ENCODE data around the gene MOB3B. TPM values are rescaled to one million over a fixed set of nuclear protein-coding genes. Genes with fewer than 3 reads are reported as not detected.

MOB3B gene
- polyA plus RNA-seq, 1 experiment = 0.04 TPM

- CTCF ChIA-PET = interaction anchor here (0.7 kb wide), 1 partner anchor 54 kb away, joined by 3 read pairs; no protein-coding TSS in a partner anchor
- TF ChIP-seq CTCF (IDR thresholded peaks at IDR 0.05; ENCODE audit: insufficient read depth, low read depth, low read length) = no peak
- no peaks in the 10 kb centered on the region for H3K36me3 ChIP-seq (ENCODE audit: control insufficient read depth, insufficient read depth, low read length)
- no peak for DNase-seq (ENCODE audit: low read depth)
- POLR2A ChIA-PET = no interaction called here
- H3K27me3 ChIP-seq (ENCODE audit: control insufficient read depth, insufficient read depth, low read length) = peaks cover 2% of the 10 kb centered on the region; the same call in 1 of the 2 replicates
- H3K4me3 ChIP-seq (ENCODE audit: low read depth, low read length) = no peak overlapping the region
Observed at GRCh38 chr9:27293996-27294395, 235.6 kb downstream of the MOB3B start.

- ChIA-PET CTCF (interaction anchor here (1.1 kb wide), 1 partner anchor 35 kb away, joined by 3 read pairs; no protein-coding TSS in a partner anchor), POLR2A (no interaction called here)
- Histone ChIP-seq H3K27me3 (ENCODE audit: control insufficient read depth, insufficient read depth, low read length) (peaks cover 2% of the 10 kb centered on the region; the same call in 1 of the 2 replicates), H3K4me3 (ENCODE audit: low read depth, low read length) (no peak overlapping the region), H3K36me3 (ENCODE audit: control insufficient read depth, insufficient read depth, low read length) (no peaks in the 10 kb centered on the region)
- no peak for TF ChIP-seq CTCF (IDR thresholded peaks at IDR 0.05; ENCODE audit: insufficient read depth, low read depth, low read length)
- peak; percentile 27 for DNase-seq (ENCODE audit: low read depth)
Observed at GRCh38 chr9:27292659-27293405, 236.8 kb downstream of the MOB3B start.

DNA sequence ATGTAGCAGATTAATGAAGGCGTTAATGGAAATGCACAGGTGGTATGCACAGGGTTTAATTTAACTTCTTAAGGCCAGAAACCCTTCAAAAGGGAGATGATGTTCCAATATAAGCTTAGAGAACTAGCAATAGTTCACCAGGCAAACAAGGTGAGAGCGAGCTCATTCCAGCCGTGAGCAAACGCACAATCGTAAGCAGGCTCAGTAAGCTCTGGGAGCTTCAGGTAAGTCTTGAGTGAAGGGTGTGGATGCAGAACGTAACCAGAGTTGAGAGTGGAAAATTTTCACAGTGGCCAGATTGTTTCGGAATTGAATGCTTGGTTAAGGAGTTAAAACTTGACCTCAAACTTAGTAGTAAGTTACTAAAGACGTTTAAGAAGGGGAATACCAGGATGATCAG, 238.3 kb downstream of the MOB3B start:
- POLR2A ChIA-PET = no interaction called here
- DNase-seq (ENCODE audit: low read depth) = no peak
- TF ChIP-seq CTCF (IDR thresholded peaks at IDR 0.05; ENCODE audit: insufficient read depth, low read depth, low read length) = no peak
- H3K27me3 ChIP-seq (ENCODE audit: control insufficient read depth, insufficient read depth, low read length) = peaks cover 2% of the 10 kb centered on the region; the same call in 1 of the 2 replicates
- no peak overlapping the region for H3K4me3 ChIP-seq (ENCODE audit: low read depth, low read length)
- CTCF ChIA-PET = interaction anchor here (0.8 kb wide), 1 partner anchor 17 kb away, joined by 3 read pairs; no protein-coding TSS in a partner anchor
- H3K36me3 ChIP-seq (ENCODE audit: control insufficient read depth, insufficient read depth, low read length) = no peaks in the 10 kb centered on the region

DNA sequence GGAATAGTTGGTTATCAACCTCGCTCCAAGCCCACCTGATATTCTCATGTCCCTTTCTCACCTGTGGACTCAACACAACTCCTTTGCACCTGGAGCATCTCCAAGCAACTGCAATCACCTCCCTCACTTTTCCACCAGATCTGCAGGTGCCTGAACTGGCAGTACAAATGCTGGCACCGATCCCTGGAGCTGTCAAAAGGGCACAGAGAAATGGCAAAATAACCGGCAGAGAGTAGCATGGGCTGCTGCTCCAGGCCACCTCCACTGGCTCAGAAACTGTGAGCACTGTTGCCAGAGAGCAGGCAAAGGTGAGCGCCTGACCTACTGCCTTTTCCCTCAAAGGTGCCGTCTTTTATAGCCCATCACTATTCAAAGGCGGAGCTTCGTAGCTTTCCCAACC, 247.3 kb downstream of the MOB3B start:
- Histone ChIP-seq H3K36me3 (ENCODE audit: control insufficient read depth, insufficient read depth, low read length) (no peaks in the 10 kb centered on the region), H3K4me3 (ENCODE audit: low read depth, low read length) (no peak overlapping the region), H3K27me3 (ENCODE audit: control insufficient read depth, insufficient read depth, low read length) (no peaks in the 10 kb centered on the region)
- no peak for TF ChIP-seq CTCF (IDR thresholded peaks at IDR 0.05; ENCODE audit: insufficient read depth, low read depth, low read length)
- ChIA-PET CTCF (no interaction called here), POLR2A (no interaction called here)
- no peak for DNase-seq (ENCODE audit: low read depth)

- no peak for TF ChIP-seq CTCF (IDR thresholded peaks at IDR 0.05; ENCODE audit: insufficient read depth, low read depth, low read length)
- CTCF ChIA-PET = interaction anchor here (0.9 kb wide), 1 partner anchor 193 kb away, joined by 4 read pairs; no protein-coding TSS in a partner anchor
- Histone ChIP-seq H3K4me3 (ENCODE audit: low read depth, low read length) (no peak overlapping the region), H3K27me3 (ENCODE audit: control insufficient read depth, insufficient read depth, low read length) (no peaks in the 10 kb centered on the region), H3K36me3 (ENCODE audit: control insufficient read depth, insufficient read depth, low read length) (no peaks in the 10 kb centered on the region)
- POLR2A ChIA-PET = no interaction called here
- no peak for DNase-seq (ENCODE audit: low read depth)
Observed at GRCh38 chr9:27280860-27281259, 248.8 kb downstream of the MOB3B start.
